ENCODE measurements around the gene PARN.

The PARN gene

GRCh38 chr16:14495213-14496046, 134.6 kb downstream of the PARN start:
- DNase-seq: no peak

- DNase-seq: no peak
These were observed 135.6 kb downstream of the PARN start for GRCh38 chr16:14494396-14494966.

GRCh38 chr16:14493791-14494190, 136.3 kb downstream of the PARN start:
- no peak for DNase-seq

- DNase-seq: no peak
These were observed 137.4 kb downstream of the PARN start for GRCh38 chr16:14492614-14493013.

- DNase-seq: no peak
These were observed 138.1 kb downstream of the PARN start for GRCh38 chr16:14491861-14492529.

GRCh38 chr16:14490235-14490634, 139.8 kb downstream of the PARN start:
- DNase-seq: no peak

GRCh38 chr16:14489460-14489859, 140.6 kb downstream of the PARN start:
- no peak for DNase-seq

GRCh38 chr16:14487579-14487978, 142.5 kb downstream of the PARN start:
- no peak for DNase-seq

- no peak for DNase-seq
These were observed 143.3 kb downstream of the PARN start for GRCh38 chr16:14486520-14487303.

GRCh38 chr16:14485811-14486519, 144.1 kb downstream of the PARN start:
- no peak for DNase-seq

GRCh38 chr16:14485121-14485551, 144.9 kb downstream of the PARN start:
- DNase-seq: no peak

GRCh38 chr16:14483819-14484385, 146.2 kb downstream of the PARN start:
- no peak for DNase-seq

GRCh38 chr16:14476183-14476582, 153.9 kb downstream of the PARN start:
- DNase-seq: no peak

- no peak for DNase-seq
These were observed 154.5 kb downstream of the PARN start for GRCh38 chr16:14475370-14476139.

GRCh38 chr16:14473488-14473887, 156.6 kb downstream of the PARN start:
- DNase-seq: no peak

GRCh38 chr16:14472357-14472756, 157.7 kb downstream of the PARN start:
- no peak for DNase-seq

- DNase-seq: no peak
These were observed 159.3 kb downstream of the PARN start for GRCh38 chr16:14470788-14471187.

- no peak for DNase-seq
These were observed 164.3 kb downstream of the PARN start for GRCh38 chr16:14465799-14466198.

GRCh38 chr16:14464796-14465195, 165.3 kb downstream of the PARN start:
- no peak for DNase-seq

- DNase-seq: no peak
These were observed 165.9 kb downstream of the PARN start for GRCh38 chr16:14464192-14464591.

- no peak for DNase-seq
These were observed 167.2 kb downstream of the PARN start for GRCh38 chr16:14462811-14463210.

All from activated effector memory CD4-positive, alpha-beta T cell treated with anti-CD3 and anti-CD28 coated beads, Interleukin-2, amount 50 U/mL, for 16 hours (primary cell).